Glutamatergic neuron (in vitro differentiated cells): Measurements from ENCODE around the gene TESMIN. TPM values are rescaled to one million over a fixed set of nuclear protein-coding genes. Genes with fewer than 3 reads are reported as not detected.

Source experiments
- DNase-seq: peaks from one replicate; pipeline ENCODE4 v3.0.0; 2022
- H3K27ac Mint-ChIP-seq: one replicate; pipeline ENCODE4 v1.8.0; 2020; ENCODE audit warnings: mild to moderate bottlenecking, mixed read lengths, inconsistent platforms; ENCODE audit not compliant: unreplicated experiment
- H3K27me3 Mint-ChIP-seq: one replicate; pipeline ENCODE4 v1.8.0; 2020; ENCODE audit warnings: mild to moderate bottlenecking, moderate library complexity, mixed read lengths, inconsistent platforms; ENCODE audit not compliant: unreplicated experiment
- H3K36me3 Mint-ChIP-seq: one replicate; pipeline ENCODE4 v1.8.0; 2020; ENCODE audit warnings: mild to moderate bottlenecking, mixed read lengths, inconsistent platforms; ENCODE audit not compliant: unreplicated experiment
- H3K4me1 Mint-ChIP-seq: one replicate; pipeline ENCODE4 v1.8.0; 2020; ENCODE audit warnings: mild to moderate bottlenecking, low read depth, mixed read lengths, inconsistent platforms; ENCODE audit not compliant: unreplicated experiment
- H3K4me3 Mint-ChIP-seq: one replicate; pipeline ENCODE4 v1.8.0; 2020; ENCODE audit warnings: mild to moderate bottlenecking, mixed read lengths, inconsistent platforms; ENCODE audit not compliant: unreplicated experiment
- H3K9me3 Mint-ChIP-seq: one replicate; pipeline ENCODE4 v1.8.0; 2020; ENCODE audit warnings: mild to moderate bottlenecking, moderate library complexity, mixed read lengths, inconsistent platforms; ENCODE audit not compliant: unreplicated experiment
- CTCF ChIP-seq: fragments of 200-600 bp; sonication (generic); IDR thresholded peaks from one replicate; pipeline ENCODE4 v1.5.0; 2021; ENCODE audit not compliant: partially characterized antibody, unreplicated experiment
- total RNA-seq: library from RNA; stranded (reverse); fragmentation: NEBNext Ultra II Directional; extraction: Animal tissue kit (Norgen Biotek cat#: 25700); gene quantifications from one replicate; pipeline ENCODE4 v1.2.1, GENCODE V29; 2021; ENCODE audit not compliant: unreplicated experiment

Gene TESMIN
- total RNA-seq, 1 donor from 2014 or later = 3.8 TPM

- peaks cover 4% of the 10 kb centered on the region for H3K4me1 Mint-ChIP-seq
- no peak overlapping the region for H3K27ac Mint-ChIP-seq
- peak; percentile 8 for DNase-seq
- H3K36me3 Mint-ChIP-seq = no peaks in the 10 kb centered on the region
- H3K9me3 Mint-ChIP-seq = peaks cover 3% of the 10 kb centered on the region
- H3K4me3 Mint-ChIP-seq = peak overlapping the region; percentile 64
- peaks cover 14% of the 10 kb centered on the region for H3K27me3 Mint-ChIP-seq
- TF ChIP-seq CTCF = no peak
These were observed 65.5 kb downstream of the TESMIN start for GRCh38 chr11:68685656-68686380.

- Mint-ChIP-seq H3K9me3 (peaks cover 3% of the 10 kb centered on the region), H3K27ac (no peak within 1 kb of the TSS), H3K27me3 (peaks cover 14% of the 10 kb centered on the region), H3K4me3 (peak within 1 kb of the TSS; percentile 64), H3K4me1 (peaks cover 4% of the 10 kb centered on the region), H3K36me3 (no peaks in the 10 kb centered on the region)
- peak; percentile 61 for DNase-seq
- no peak for TF ChIP-seq CTCF
These were observed 66.6 kb downstream of the TESMIN start, which contains the start of gene GAL for GRCh38 chr11:68684385-68685356. Gene GAL, plus strand, starts transcription at chr11:68684544. Its CDS starts 380 bp downstream, at chr11:68684924.

GRCh38 chr11:68683536-68684384 is 67.6 kb downstream of the TESMIN start:
- H3K4me3 Mint-ChIP-seq = no peak overlapping the region

GRCh38 chr11:68683121-68683520 is 68.2 kb downstream of the TESMIN start:
- H3K36me3 Mint-ChIP-seq = no peaks in the 10 kb centered on the region
- H3K27ac Mint-ChIP-seq = peak overlapping the region; percentile 15
- H3K9me3 Mint-ChIP-seq = peaks cover 2% of the 10 kb centered on the region
- no peak for TF ChIP-seq CTCF
- peaks cover 14% of the 10 kb centered on the region for H3K27me3 Mint-ChIP-seq
- peaks cover 5% of the 10 kb centered on the region for H3K4me1 Mint-ChIP-seq
- no peak overlapping the region for H3K4me3 Mint-ChIP-seq
- DNase-seq = no peak

More at GRCh38 chr11:68683536-68684384, 67.6 kb downstream of the TESMIN start:
- Mint-ChIP-seq H3K4me1 (peaks cover 4% of the 10 kb centered on the region), H3K27ac (no peak overlapping the region), H3K27me3 (peaks cover 14% of the 10 kb centered on the region), H3K36me3 (no peaks in the 10 kb centered on the region), H3K9me3 (peaks cover 2% of the 10 kb centered on the region)
- peak; percentile 20 for DNase-seq
- no peak for TF ChIP-seq CTCF
